ENCODE data around the gene THSD7A. TPM values are rescaled to one million over a fixed set of nuclear protein-coding genes. Genes with fewer than 3 reads are reported as not detected.

Gene THSD7A
- polyA plus RNA-seq, 1 experiment, result 0.06 TPM

DNA sequence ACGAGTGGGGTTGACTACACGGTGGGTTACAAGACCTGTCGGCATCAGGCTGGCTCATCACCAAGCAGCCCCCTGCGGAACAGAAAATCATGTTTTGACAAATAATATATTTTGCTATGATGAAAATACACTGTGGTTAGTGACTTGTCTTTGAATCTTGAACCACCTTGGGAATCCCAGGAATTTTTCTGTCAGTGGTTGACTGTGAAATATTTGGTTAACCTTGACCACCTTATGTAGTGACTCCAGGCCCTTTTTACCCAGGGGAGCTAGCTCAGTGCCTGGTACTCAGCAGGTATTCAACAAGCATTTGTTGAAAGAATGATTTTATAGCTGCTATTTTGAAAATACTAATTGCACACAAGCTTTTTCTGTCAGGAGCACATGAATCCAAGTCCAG lies 452.4 kb downstream of the THSD7A start:
- H3K27ac ChIP-seq (ENCODE audit: low read depth, low read length), result no peak overlapping the region
- ChIA-PET POLR2A (no interaction called here), CTCF (no interaction called here)
- TF ChIP-seq, protein P1, sequence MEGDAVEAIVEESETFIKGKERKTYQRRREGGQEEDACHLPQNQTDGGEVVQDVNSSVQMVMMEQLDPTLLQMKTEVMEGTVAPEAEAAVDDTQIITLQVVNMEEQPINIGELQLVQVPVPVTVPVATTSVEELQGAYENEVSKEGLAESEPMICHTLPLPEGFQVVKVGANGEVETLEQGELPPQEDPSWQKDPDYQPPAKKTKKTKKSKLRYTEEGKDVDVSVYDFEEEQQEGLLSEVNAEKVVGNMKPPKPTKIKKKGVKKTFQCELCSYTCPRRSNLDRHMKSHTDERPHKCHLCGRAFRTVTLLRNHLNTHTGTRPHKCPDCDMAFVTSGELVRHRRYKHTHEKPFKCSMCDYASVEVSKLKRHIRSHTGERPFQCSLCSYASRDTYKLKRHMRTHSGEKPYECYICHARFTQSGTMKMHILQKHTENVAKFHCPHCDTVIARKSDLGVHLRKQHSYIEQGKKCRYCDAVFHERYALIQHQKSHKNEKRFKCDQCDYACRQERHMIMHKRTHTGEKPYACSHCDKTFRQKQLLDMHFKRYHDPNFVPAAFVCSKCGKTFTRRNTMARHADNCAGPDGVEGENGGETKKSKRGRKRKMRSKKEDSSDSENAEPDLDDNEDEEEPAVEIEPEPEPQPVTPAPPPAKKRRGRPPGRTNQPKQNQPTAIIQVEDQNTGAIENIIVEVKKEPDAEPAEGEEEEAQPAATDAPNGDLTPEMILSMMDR (IDR thresholded peaks at IDR 0.05; ENCODE audit: low read depth, low read length), result no peak
- no peak for DNase-seq (ENCODE audit: low read depth, low spot score)
- no peaks in the 10 kb centered on the region for H3K9me3 ChIP-seq (ENCODE audit: control insufficient read depth, insufficient read depth, low read length)
- no peaks in the 10 kb centered on the region for H3K27me3 ChIP-seq (ENCODE audit: control insufficient read depth, insufficient read depth, low read length)
- no peak overlapping the region for H3K4me3 ChIP-seq (ENCODE audit: low read depth, low read length)

DNA sequence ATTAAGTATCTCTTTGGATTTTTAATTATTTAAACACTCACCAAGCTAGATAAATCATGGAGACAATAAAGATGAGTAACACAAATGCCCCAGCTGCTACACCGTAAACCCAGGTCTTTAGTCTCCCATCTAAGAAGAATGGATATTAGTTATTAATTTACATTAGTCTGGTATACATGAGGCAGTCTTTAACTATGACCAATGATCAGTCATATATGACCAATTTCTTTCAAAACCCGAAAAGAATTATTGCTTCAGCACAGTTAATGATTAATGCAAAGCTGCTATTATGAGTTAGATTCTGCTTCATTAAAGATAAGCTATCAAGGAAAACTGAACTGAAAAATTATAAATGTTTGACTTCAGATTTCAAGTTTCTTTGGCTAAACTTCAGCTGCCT lies 455.5 kb downstream of the THSD7A start:
- TF ChIP-seq, protein P1 (IDR thresholded peaks at IDR 0.05; ENCODE audit: low read depth, low read length), result no peak
- CTCF ChIA-PET, result no interaction called here

DNA sequence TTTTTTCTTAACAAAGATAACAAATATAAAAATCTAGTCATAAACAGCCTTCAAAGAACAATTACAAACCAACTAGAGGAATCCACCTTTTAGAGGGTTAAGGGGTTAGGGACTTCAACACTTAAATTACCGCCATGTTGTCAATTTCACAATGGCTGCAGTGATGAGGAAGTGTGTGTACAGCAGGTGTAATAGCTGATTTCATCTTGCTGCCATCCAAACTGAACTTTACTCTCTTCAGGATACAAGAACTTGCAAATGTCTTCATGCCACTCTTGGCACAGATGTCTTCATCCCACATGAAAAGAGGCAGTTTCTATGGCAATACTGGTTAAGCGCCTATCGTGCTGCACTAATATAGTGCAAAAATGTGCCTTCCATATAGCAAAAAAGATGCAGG lies 457.4 kb downstream of the THSD7A start:
- DNase-seq (ENCODE audit: low read depth, low spot score), result no peak
- ChIA-PET CTCF (no interaction called here), POLR2A (no interaction called here)
- Histone ChIP-seq H3K27me3 (ENCODE audit: control insufficient read depth, insufficient read depth, low read length) (no peaks in the 10 kb centered on the region), H3K27ac (ENCODE audit: low read depth, low read length) (no peak overlapping the region), H3K9me3 (ENCODE audit: control insufficient read depth, insufficient read depth, low read length) (no peaks in the 10 kb centered on the region), H3K4me3 (ENCODE audit: low read depth, low read length) (no peak overlapping the region)
- TF ChIP-seq, protein P1 (IDR thresholded peaks at IDR 0.05; ENCODE audit: low read depth, low read length), result no peak

More for the DNA sequence above, 455.5 kb downstream of the THSD7A start:
- DNase-seq (ENCODE audit: low read depth, low spot score), result no peak
- Histone ChIP-seq H3K4me3 (ENCODE audit: low read depth, low read length) (no peak overlapping the region), H3K9me3 (ENCODE audit: control insufficient read depth, insufficient read depth, low read length) (no peaks in the 10 kb centered on the region), H3K27ac (ENCODE audit: low read depth, low read length) (no peak overlapping the region), H3K27me3 (ENCODE audit: control insufficient read depth, insufficient read depth, low read length) (no peaks in the 10 kb centered on the region)
- POLR2A ChIA-PET, result no interaction called here

DNA sequence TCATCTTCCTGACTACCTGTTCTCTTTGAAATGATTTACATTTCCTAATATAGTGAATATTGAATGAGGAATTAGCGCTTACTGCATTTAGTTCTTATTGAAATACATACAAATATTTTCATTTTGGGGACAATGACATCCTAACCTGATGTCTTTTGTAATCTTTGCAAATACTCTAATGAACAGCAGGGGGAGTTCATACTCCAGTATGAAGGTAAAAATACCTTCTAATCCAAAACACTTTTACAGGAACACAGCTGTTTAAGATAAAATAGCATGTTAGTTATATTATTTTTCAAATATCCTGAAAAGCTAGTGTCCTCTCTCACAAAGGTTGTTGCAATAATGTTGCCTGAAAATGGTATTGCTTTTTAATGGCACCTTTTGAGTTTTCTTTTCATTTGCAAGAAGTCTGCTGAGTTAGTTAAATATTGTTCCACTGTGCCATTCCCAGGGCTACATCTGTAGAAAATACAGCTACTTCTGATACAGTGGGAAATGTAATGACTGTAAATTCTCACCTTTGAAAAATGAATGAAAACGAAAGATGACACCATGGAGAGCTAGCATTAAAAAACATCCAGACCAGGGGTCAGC lies 458.4 kb downstream of the THSD7A start:
- H3K27me3 ChIP-seq (ENCODE audit: control insufficient read depth, insufficient read depth, low read length), result no peaks in the 10 kb centered on the region
- POLR2A ChIA-PET, result no interaction called here
- no peaks in the 10 kb centered on the region for H3K9me3 ChIP-seq (ENCODE audit: control insufficient read depth, insufficient read depth, low read length)
- no peak overlapping the region for H3K4me3 ChIP-seq (ENCODE audit: low read depth, low read length)
- DNase-seq (ENCODE audit: low read depth, low spot score), result no peak
- CTCF ChIA-PET, result no interaction called here
- TF ChIP-seq, protein P1 (IDR thresholded peaks at IDR 0.05; ENCODE audit: low read depth, low read length), result peak; percentile 51
- no peak overlapping the region for H3K27ac ChIP-seq (ENCODE audit: low read depth, low read length)

DNA sequence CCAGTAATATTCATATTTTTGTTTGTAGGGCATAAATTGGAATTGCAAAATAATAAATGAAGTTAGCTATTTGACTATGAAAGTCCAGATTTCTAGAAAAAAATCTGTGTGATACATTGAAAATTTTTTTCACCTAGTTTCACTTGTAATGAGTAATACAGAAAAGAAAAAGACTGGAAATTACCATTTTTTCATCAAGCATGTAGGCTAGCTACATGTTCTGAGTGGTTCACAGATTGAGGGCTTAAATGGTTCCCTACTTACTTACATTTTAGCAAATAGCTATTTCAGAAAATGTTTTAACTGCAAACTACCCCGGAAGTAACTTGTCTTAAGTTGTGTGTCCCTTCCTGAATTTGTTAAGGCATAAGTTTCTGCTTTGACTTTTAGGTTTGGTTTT lies 462.3 kb downstream of the THSD7A start:
- ChIA-PET POLR2A (no interaction called here), CTCF (no interaction called here)
- TF ChIP-seq, protein P1 (IDR thresholded peaks at IDR 0.05; ENCODE audit: low read depth, low read length), result no peak

More for the DNA sequence above, 462.3 kb downstream of the THSD7A start:
- H3K9me3 ChIP-seq (ENCODE audit: control insufficient read depth, insufficient read depth, low read length), result no peaks in the 10 kb centered on the region
- H3K27me3 ChIP-seq (ENCODE audit: control insufficient read depth, insufficient read depth, low read length), result no peaks in the 10 kb centered on the region
- no peak overlapping the region for H3K4me3 ChIP-seq (ENCODE audit: low read depth, low read length)
- H3K27ac ChIP-seq (ENCODE audit: low read depth, low read length), result no peak overlapping the region
- no peak for DNase-seq (ENCODE audit: low read depth, low spot score)
